PC-3 (cell line): ENCODE data around the gene AOPEP. TPM values are rescaled to one million over a fixed set of nuclear protein-coding genes. Genes with fewer than 3 reads are reported as not detected.

Source experiments
- ATAC-seq: fragments of 200-7000 bp; cut with Tn5 transposase; 2 replicates; pipeline ENCODE4 v1.9.1; 2020; ENCODE audit warnings: mild to moderate bottlenecking, moderate library complexity
- BruUV-seq: library from RNA; stranded (reverse); fragments of 400-500 nt; replicated peaks from 2 replicates; lab custom pipeline; 2021; lab: Mats Ljungman, UMichigan
- CTCF ChIA-PET: fragments of 300-600 bp; sonication (Branson Sonifier 250); formaldehyde crosslinking; loops from one replicate; lab custom pipeline; 2022; ENCODE audit warnings: antibody characterized with exemption; lab: Charles Lee
- POLR2A ChIA-PET: fragments of 300-600 bp; sonication (Branson Sonifier 250); formaldehyde crosslinking; loops from one replicate; lab custom pipeline; 2022; ENCODE audit warnings: antibody characterized with exemption; ENCODE audit not compliant: unreplicated experiment; lab: Charles Lee
- DNase-seq: peaks from one replicate; pipeline ENCODE4 v3.0.0-alpha.2; 2015
- H2AFZ ChIP-seq: fragments of 300-600 bp; sonication (generic); 2 replicates; pipeline ENCODE4 v1.6.0; 2016; ENCODE audit warnings: antibody characterized with exemption, low read length
- H3F3A ChIP-seq: fragments of 300-600 bp; sonication (generic); one replicate; pipeline ENCODE4 v1.6.0; 2017; ENCODE audit warnings: antibody characterized with exemption, low read length, control low read depth, mild to moderate bottlenecking; ENCODE audit not compliant: unreplicated experiment
- H3K27ac ChIP-seq: fragments of 300-600 bp; sonication (generic); 2 replicates; pipeline ENCODE4 v1.5.1; 2016; ENCODE audit warnings: mild to moderate bottlenecking, low read length
- H3K27me3 ChIP-seq: fragments of 300-600 bp; sonication (generic); 2 replicates; pipeline ENCODE4 v1.6.1; 2016; ENCODE audit warnings: low read length, mixed read lengths
- H3K36me3 ChIP-seq: fragments of 300-600 bp; sonication (generic); 2 replicates; pipeline ENCODE4 v1.6.1; 2016; ENCODE audit warnings: low read depth, mixed run types, low read length, mixed read lengths
- H3K4me1 ChIP-seq: fragments of 300-600 bp; sonication (generic); 2 replicates; pipeline ENCODE4 v1.5.1; 2016; ENCODE audit warnings: low read length; ENCODE audit not compliant: insufficient read depth
- H3K4me2 ChIP-seq: fragments of 300-600 bp; sonication (generic); 2 replicates; pipeline ENCODE4 v1.6.0; 2016; ENCODE audit warnings: low read length
- H3K4me3 ChIP-seq: fragments of 300-600 bp; sonication (generic); 2 replicates; pipeline ENCODE4 v1.5.1; 2016; ENCODE audit warnings: mild to moderate bottlenecking, low read length, mixed read lengths
- H3K79me2 ChIP-seq: fragments of 300-600 bp; sonication (generic); 2 replicates; pipeline ENCODE4 v1.6.1; 2017; ENCODE audit warnings: low read length, mixed read lengths
- H3K9ac ChIP-seq: fragments of 300-600 bp; sonication (generic); 2 replicates; pipeline ENCODE4 v1.6.0; 2016; ENCODE audit warnings: mild to moderate bottlenecking, low read length
- H3K9me2 ChIP-seq: fragments of 300-600 bp; sonication (generic); replicated peaks from 2 replicates; pipeline ENCODE4 v1.6.1; 2016; ENCODE audit warnings: mixed run types, low read length, mixed read lengths
- H3K9me3 ChIP-seq: fragments of 300-600 bp; sonication (generic); 2 replicates; pipeline ENCODE4 v1.6.1; 2016; ENCODE audit warnings: low read length, mixed read lengths
- H4K20me1 ChIP-seq: fragments of 300-600 bp; sonication (generic); 2 replicates; pipeline ENCODE4 v1.6.1; 2016; ENCODE audit warnings: low read length, mixed read lengths
- EZH2 ChIP-seq: fragments of 300-600 bp; sonication (generic); IDR thresholded peaks from one replicate; pipeline ENCODE4 v1.6.1; 2017; ENCODE audit warnings: antibody characterized with exemption, mild to moderate bottlenecking, low read length; ENCODE audit not compliant: unreplicated experiment
- EZH2phosphoT487 ChIP-seq: fragments of 300-600 bp; sonication (generic); IDR thresholded peaks from 2 replicates; pipeline ENCODE4 v1.6.1; 2018; ENCODE audit warnings: mild to moderate bottlenecking, antibody characterized with exemption, low read length, borderline replicate concordance
- intact Hi-C: fragments of 100-400 bp; cut with micrococcal nuclease; formaldehyde crosslinking; loops from 2 replicates; pipeline ENCODE4 v1.9.0; 2023
- total RNA-seq: library from RNA; depleted of rRNA; stranded (reverse); fragments of >200 nt; gene quantifications from 2 replicates; pipeline ENCODE4 v1.2.3, GENCODE V29; 2014
- TF ChIP-seq, protein P1 (sequence below): fragments of 300-600 bp; sonication (generic); conservative IDR thresholded peaks from 2 replicates; pipeline ENCODE4 v1.5.1; 2017; ENCODE audit warnings: antibody characterized with exemption, low read depth, mild to moderate bottlenecking, low read length

The AOPEP gene
- total RNA-seq, 1 experiment from 2014 or later, result 23.1 TPM

DNA sequence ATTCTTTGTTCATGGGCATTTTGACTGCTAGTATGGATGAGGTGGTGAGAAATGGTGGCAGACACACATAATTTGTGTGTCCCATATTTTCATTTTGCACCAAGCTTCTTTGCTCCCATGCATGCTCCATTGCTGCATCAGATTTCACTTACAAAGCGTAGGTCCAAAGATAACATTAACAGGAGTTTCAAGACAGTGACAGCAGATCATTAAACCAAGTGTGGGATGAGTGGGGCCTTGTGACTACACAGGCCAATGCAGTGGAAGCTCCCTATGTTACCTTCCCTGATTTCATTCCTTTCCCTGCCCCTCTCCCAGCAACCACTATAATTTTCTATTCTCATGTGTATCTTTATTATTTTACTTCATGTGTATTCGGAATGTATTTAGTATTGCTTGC, 142.0 kb downstream of the AOPEP start:
- DNase-seq (no peak), ATAC-seq (no peak)
- no TSS peak for BruUV-seq
- Histone ChIP-seq H3K9me2 (no peaks in the 10 kb centered on the region), H4K20me1 (no peaks in the 10 kb centered on the region), H3K27me3 (no peaks in the 10 kb centered on the region), H3K4me2 (peak overlapping the region; percentile 82), H2AFZ (no peak overlapping the region), H3K9me3 (no peaks in the 10 kb centered on the region), H3K4me3 (peak overlapping the region; percentile 6; the same call in 1 of the 2 replicates), H3F3A (peaks cover 8% of the 10 kb centered on the region), H3K27ac (peak overlapping the region; percentile 99), H3K4me1 (peaks cover 76% of the 10 kb centered on the region), H3K79me2 (0 out of 2 replicates have a peak, but pooled peaks cover 5% of the 10 kb centered on the region), H3K36me3 (no peaks in the 10 kb centered on the region), H3K9ac (peak overlapping the region; percentile 43)
- no peak for TF ChIP-seq EZH2
- TF ChIP-seq EZH2phosphoT487, result no peak
- TF ChIP-seq, protein P1, sequence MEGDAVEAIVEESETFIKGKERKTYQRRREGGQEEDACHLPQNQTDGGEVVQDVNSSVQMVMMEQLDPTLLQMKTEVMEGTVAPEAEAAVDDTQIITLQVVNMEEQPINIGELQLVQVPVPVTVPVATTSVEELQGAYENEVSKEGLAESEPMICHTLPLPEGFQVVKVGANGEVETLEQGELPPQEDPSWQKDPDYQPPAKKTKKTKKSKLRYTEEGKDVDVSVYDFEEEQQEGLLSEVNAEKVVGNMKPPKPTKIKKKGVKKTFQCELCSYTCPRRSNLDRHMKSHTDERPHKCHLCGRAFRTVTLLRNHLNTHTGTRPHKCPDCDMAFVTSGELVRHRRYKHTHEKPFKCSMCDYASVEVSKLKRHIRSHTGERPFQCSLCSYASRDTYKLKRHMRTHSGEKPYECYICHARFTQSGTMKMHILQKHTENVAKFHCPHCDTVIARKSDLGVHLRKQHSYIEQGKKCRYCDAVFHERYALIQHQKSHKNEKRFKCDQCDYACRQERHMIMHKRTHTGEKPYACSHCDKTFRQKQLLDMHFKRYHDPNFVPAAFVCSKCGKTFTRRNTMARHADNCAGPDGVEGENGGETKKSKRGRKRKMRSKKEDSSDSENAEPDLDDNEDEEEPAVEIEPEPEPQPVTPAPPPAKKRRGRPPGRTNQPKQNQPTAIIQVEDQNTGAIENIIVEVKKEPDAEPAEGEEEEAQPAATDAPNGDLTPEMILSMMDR, result no peak
- CTCF ChIA-PET, result no interaction called here
- POLR2A ChIA-PET, result interaction anchor here (0.6 kb wide), 1 partner anchor 27 kb away, joined by 3 read pairs; no protein-coding TSS in a partner anchor
- intact Hi-C loops, result loop anchor here (1.0 to 2.0 kb wide), 3 partner anchors 44 to 138 kb away; no protein-coding TSS in a partner anchor

DNA sequence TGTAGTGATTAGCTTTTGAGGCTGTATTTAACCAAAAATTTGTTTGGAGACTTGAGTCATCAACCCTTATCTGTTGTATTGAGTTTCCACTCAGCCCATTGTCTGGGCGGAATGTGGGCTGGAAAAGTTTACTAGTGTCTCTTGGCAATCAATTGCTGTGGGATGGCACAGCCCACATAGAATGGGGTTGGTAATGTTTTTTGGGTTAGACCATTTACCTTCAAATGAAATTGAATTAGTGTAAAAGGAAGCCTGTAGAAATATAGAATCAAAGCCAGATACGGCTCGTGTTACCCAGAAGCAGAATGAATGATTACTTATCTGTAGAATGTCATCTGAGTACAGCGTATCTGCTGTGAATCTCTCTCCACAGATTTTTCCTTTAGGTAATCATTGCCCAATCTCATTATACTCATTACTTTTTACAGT, 142.9 kb downstream of the AOPEP start:
- Histone ChIP-seq H3K79me2 (no peaks in the 10 kb centered on the region), H2AFZ (no peak overlapping the region), H3F3A (peaks cover 8% of the 10 kb centered on the region), H3K27me3 (no peaks in the 10 kb centered on the region), H3K27ac (peak overlapping the region; percentile 99), H3K4me2 (peak overlapping the region; percentile 56), H3K9ac (no peak overlapping the region), H3K36me3 (no peaks in the 10 kb centered on the region), H3K9me3 (no peaks in the 10 kb centered on the region), H3K9me2 (no peaks in the 10 kb centered on the region), H4K20me1 (no peaks in the 10 kb centered on the region), H3K4me3 (no peak overlapping the region), H3K4me1 (peaks cover 83% of the 10 kb centered on the region)
- intact Hi-C loops, result loop anchor here (2.0 kb wide), 2 partner anchors 43 to 137 kb away; no protein-coding TSS in a partner anchor
- BruUV-seq, result no TSS peak
- POLR2A ChIA-PET, result no interaction called here
- ATAC-seq (peak; percentile 11), DNase-seq (peak; percentile 77)
- CTCF ChIA-PET, result no interaction called here
- TF ChIP-seq EZH2phosphoT487 (no peak), EZH2 (no peak)
- TF ChIP-seq, protein P1, result no peak

DNA sequence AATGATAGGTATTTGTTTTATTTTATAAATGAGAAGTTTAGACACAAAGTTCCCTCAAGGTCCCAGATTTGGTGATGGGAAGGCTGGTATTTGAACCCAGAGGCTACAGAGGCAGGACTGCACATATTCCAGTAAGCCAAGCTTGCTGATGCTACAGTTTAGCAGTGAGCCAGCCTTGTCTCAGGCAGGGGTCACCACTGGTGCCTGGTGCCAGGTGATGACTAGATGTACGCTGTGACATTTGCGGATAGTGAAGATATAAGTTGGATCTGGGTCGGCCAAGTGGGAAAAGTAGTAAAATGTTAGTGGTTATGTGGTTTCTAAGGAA, 143.9 kb downstream of the AOPEP start:
- ChIA-PET POLR2A (no interaction called here), CTCF (no interaction called here)
- TF ChIP-seq EZH2 (no peak), EZH2phosphoT487 (no peak)
- TF ChIP-seq, protein P1, result no peak
- no peaks in the 10 kb centered on the region for H3K9me2 ChIP-seq
- peaks cover 8% of the 10 kb centered on the region for H3F3A ChIP-seq
- ATAC-seq (peak; percentile 7; the same call in 1 of the 2 replicates), DNase-seq (peak; percentile 63)
- H2AFZ ChIP-seq, result no peak overlapping the region
- H3K4me2 ChIP-seq, result peak overlapping the region; percentile 35
- H4K20me1 ChIP-seq, result no peaks in the 10 kb centered on the region
- no TSS peak for BruUV-seq
- intact Hi-C loops, result no loop called here
- no peaks in the 10 kb centered on the region for H3K36me3 ChIP-seq
- H3K9me3 ChIP-seq, result no peaks in the 10 kb centered on the region
- H3K27me3 ChIP-seq, result no peaks in the 10 kb centered on the region
- no peak overlapping the region for H3K4me3 ChIP-seq
- H3K9ac ChIP-seq, result peak overlapping the region; percentile 40; the same call in 1 of the 2 replicates
- no peaks in the 10 kb centered on the region for H3K79me2 ChIP-seq
- peak overlapping the region; percentile 99 for H3K27ac ChIP-seq
- H3K4me1 ChIP-seq, result peaks cover 81% of the 10 kb centered on the region
